BJ (cell line): ENCODE measurements around the gene MCRIP1. TPM values are rescaled to one million over a fixed set of nuclear protein-coding genes. Genes with fewer than 3 reads are reported as not detected.

Experiments used
- CTCF ChIA-PET: fragments of 350-600 bp; formaldehyde crosslinking; extraction: SDS; loops from one replicate; lab custom pipeline; 2021; ENCODE audit warnings: antibody characterized with exemption, inconsistent platforms; lab: Yijun Ruan, JAX
- POLR2A ChIA-PET: fragments of 300-600 bp; sonication (Branson Sonifier 250); formaldehyde crosslinking; extraction: SDS; loops from one replicate; lab custom pipeline; 2021; ENCODE audit warnings: antibody characterized with exemption; lab: Charles Lee
- DNase-seq: peaks from one replicate; pipeline ENCODE4 v3.0.0-alpha.2; 2011; ENCODE audit warnings: low read depth
- H3K27me3 ChIP-seq: 2 replicates; pipeline ENCODE4 v1.6.0; 2011; ENCODE audit warnings: low read length; ENCODE audit not compliant: control insufficient read depth, insufficient read depth
- H3K36me3 ChIP-seq: 2 replicates; pipeline ENCODE4 v1.5.1; 2011; ENCODE audit warnings: low read length; ENCODE audit not compliant: control insufficient read depth, insufficient read depth
- H3K4me3 ChIP-seq: 2 replicates; pipeline ENCODE4 v1.5.1; 2011; ENCODE audit warnings: low read depth, mild to moderate bottlenecking, control low read depth, low read length
- polyA plus RNA-seq: library from polyadenylated mRNA; depleted of rRNA; stranded (reverse); fragments of >200 nt; gene quantifications from 2 replicates; pipeline ENCODE4 v1.2.3, GENCODE V29; 2011
- TF ChIP-seq, protein P1 (sequence below): IDR thresholded peaks from 2 replicates; pipeline ENCODE4 v1.5.1; 2011; ENCODE audit warnings: low read depth, mild to moderate bottlenecking, control low read depth, inconsistent platforms, low read length, moderate library complexity; ENCODE audit not compliant: insufficient read depth

Gene MCRIP1
- polyA plus RNA-seq, 1 experiment, result 89.8 TPM

GRCh38 chr17:81811705-81812570 lies 21.2 kb downstream of the MCRIP1 start:
- CTCF ChIA-PET, result no interaction called here
- H3K36me3 ChIP-seq, result no peaks in the 10 kb centered on the region
- TF ChIP-seq, protein P1, sequence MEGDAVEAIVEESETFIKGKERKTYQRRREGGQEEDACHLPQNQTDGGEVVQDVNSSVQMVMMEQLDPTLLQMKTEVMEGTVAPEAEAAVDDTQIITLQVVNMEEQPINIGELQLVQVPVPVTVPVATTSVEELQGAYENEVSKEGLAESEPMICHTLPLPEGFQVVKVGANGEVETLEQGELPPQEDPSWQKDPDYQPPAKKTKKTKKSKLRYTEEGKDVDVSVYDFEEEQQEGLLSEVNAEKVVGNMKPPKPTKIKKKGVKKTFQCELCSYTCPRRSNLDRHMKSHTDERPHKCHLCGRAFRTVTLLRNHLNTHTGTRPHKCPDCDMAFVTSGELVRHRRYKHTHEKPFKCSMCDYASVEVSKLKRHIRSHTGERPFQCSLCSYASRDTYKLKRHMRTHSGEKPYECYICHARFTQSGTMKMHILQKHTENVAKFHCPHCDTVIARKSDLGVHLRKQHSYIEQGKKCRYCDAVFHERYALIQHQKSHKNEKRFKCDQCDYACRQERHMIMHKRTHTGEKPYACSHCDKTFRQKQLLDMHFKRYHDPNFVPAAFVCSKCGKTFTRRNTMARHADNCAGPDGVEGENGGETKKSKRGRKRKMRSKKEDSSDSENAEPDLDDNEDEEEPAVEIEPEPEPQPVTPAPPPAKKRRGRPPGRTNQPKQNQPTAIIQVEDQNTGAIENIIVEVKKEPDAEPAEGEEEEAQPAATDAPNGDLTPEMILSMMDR, result no peak
- POLR2A ChIA-PET, result no interaction called here
- peaks cover 6% of the 10 kb centered on the region for H3K27me3 ChIP-seq
- DNase-seq, result no peak
- no peak overlapping the region for H3K4me3 ChIP-seq

- no peak for DNase-seq
- POLR2A ChIA-PET, result no interaction called here
- H3K27me3 ChIP-seq, result peaks cover 10% of the 10 kb centered on the region
- no peaks in the 10 kb centered on the region for H3K36me3 ChIP-seq
- no peak overlapping the region for H3K4me3 ChIP-seq
- CTCF ChIA-PET, result no interaction called here
- TF ChIP-seq, protein P1, result no peak
Measured at GRCh38 chr17:81810892-81811704, 22.0 kb downstream of the MCRIP1 start.

DNA sequence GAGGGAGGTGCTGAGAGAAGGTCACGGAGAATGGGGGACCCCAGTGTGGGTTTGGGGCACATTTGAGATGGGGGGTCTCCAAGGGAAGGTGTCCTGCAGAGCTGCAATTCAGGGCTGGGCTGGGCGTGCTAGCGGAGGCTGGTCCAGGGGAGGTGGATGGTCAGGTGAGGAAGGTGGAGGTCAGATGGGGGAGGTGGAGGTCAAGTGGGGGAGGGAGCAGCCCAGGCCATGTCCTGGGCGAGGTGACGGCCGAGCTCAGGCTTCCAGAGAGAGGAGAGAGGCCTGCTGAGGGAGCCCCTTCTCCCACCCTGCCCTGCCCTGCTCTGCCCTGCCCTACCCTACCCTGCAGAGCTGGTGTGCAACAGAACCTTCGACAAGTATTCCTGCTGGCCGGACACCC lies 22.6 kb downstream of the MCRIP1 start:
- ChIA-PET POLR2A (no interaction called here), CTCF (no interaction called here)
- no peak for DNase-seq
- no peak overlapping the region for H3K4me3 ChIP-seq
- no peaks in the 10 kb centered on the region for H3K36me3 ChIP-seq
- peaks cover 15% of the 10 kb centered on the region for H3K27me3 ChIP-seq
- TF ChIP-seq, protein P1, result no peak

GRCh38 chr17:81809556-81809998 lies 23.5 kb downstream of the MCRIP1 start:
- peaks cover 20% of the 10 kb centered on the region for H3K27me3 ChIP-seq
- ChIA-PET CTCF (no interaction called here), POLR2A (no interaction called here)
- H3K36me3 ChIP-seq, result no peaks in the 10 kb centered on the region
- DNase-seq, result no peak
- H3K4me3 ChIP-seq, result no peak overlapping the region
- TF ChIP-seq, protein P1, result no peak
